ENCODE data around the gene LRFN4.

DNA sequence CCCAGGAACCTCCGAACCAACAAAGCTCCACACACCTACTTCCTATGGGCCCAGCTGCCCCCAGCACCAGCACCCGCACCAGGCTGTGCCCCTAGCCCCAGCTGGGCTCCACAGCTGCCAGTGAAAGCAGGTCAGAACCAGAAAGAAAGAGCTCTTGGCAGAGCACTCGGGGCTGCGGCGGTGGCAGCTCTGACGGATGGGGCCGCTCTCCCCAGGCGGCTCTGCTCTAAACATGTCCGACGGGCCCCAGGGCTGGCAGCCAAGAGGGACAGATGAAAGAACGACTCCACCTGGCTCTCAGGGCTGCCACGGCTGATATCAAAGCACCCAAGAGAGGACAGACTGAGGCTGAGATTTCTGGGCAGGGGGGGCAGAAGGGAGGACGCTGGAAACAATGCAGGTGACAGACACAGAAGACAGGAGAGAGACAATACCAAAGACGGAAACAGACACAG, 25.7 kb downstream of the LRFN4 start:
- TF ChIP-seq CTCF (IDR thresholded peaks at IDR 0.05) (no peak), POLR2A (IDR thresholded peaks at IDR 0.05) (no peak)

Data from lower leg skin (tissue), 3 donors.